ENCODE data around the gene MINDY4. TPM values are rescaled to one million over a fixed set of nuclear protein-coding genes. Genes with fewer than 3 reads are reported as not detected.

Gene MINDY4
- total and polyA plus RNA-seq, 2 of the 4 experiments (the other 2 are of a cell fraction) = 1.8 to 3.6 TPM

DNA sequence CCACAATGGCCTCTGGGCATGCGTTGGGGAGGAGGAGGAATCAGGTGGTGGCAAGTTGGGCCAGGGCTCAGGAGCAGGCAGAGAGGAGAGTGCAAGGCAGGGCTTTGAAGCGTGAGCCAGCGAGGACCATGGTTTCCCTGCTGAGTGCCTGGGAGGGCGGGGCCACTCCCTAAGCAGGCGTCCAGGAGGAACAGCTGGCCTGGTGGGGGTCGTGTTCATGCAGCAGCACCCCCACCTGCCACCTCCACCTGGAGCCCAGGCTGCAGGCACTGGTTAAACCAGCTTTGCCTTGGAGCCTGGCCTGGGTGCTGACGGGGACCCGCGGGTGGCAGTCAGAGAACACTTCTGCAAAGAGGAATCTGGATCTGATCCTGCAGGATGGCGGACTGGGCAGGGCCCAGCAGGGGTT lies 116.3 kb downstream of the MINDY4 start:
- H3K9me1 ChIP-seq (ENCODE audit: insufficient read depth, low read length) = no peaks in the 10 kb centered on the region; the same call in 1 of the 2 replicates
- no peaks in the 10 kb centered on the region for H3K79me1 ChIP-seq (ENCODE audit: low read depth in 1 of 2, low read length in 2 of 2)
- H2BK20ac ChIP-seq (ENCODE audit: low read depth, low read length) = no peak overlapping the region
- H3K27me3 ChIP-seq (ENCODE audit: control insufficient read depth, insufficient read depth, low read length) = peaks cover 5% of the 10 kb centered on the region; the same call in 1 of the 2 replicates
- H2BK5ac ChIP-seq (ENCODE audit: low read depth, low read length, poor library complexity, severe bottlenecking) = no peak overlapping the region
- in situ Hi-C loops (cut with MboI; ENCODE audit: low sequenced_read_pairs) = no loop called here
- TF ChIP-seq, protein P1, sequence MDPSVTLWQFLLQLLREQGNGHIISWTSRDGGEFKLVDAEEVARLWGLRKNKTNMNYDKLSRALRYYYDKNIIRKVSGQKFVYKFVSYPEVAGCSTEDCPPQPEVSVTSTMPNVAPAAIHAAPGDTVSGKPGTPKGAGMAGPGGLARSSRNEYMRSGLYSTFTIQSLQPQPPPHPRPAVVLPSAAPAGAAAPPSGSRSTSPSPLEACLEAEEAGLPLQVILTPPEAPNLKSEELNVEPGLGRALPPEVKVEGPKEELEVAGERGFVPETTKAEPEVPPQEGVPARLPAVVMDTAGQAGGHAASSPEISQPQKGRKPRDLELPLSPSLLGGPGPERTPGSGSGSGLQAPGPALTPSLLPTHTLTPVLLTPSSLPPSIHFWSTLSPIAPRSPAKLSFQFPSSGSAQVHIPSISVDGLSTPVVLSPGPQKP (IDR thresholded peaks at IDR 0.05; ENCODE audit: borderline replicate concordance, low read depth, low read length) = no peak
- TF ChIP-seq CHD1 (IDR thresholded peaks at IDR 0.05; ENCODE audit: low read depth, low read length) = no peak
- TF ChIP-seq MAFK (IDR thresholded peaks at IDR 0.05; ENCODE audit: low read depth, low read length) = no peak
- TF ChIP-seq NFE2L2 (IDR thresholded peaks at IDR 0.05; ENCODE audit: low read depth, low read length) = no peak
- no peak overlapping the region for H3K23ac ChIP-seq (ENCODE audit: low read depth, low read length)
- H3K4me2 ChIP-seq (ENCODE audit: low read depth, low read length) = no peak overlapping the region
- no peak overlapping the region for H4K91ac ChIP-seq (ENCODE audit: insufficient read depth, low read depth, low read length)
- H3K14ac ChIP-seq (replicated peaks; ENCODE audit: low read depth, low read length) = no peak overlapping the region
- no peak overlapping the region for H2AK5ac ChIP-seq (ENCODE audit: low read depth, low read length)
- intact Hi-C loops (cut with micrococcal nuclease) = no loop called here
- H3K36me3 ChIP-seq (ENCODE audit: control insufficient read depth, insufficient read depth, low read length) = no peaks in the 10 kb centered on the region
- POLR2A ChIA-PET (ENCODE audit: unreplicated experiment) = no interaction called here
- no peak for ATAC-seq (ENCODE audit: low read depth)
- H2AK9ac ChIP-seq (replicated peaks; ENCODE audit: low read depth, low read length, poor library complexity) = no peak overlapping the region
- peaks cover 3% of the 10 kb centered on the region; the same call in 1 of the 2 replicates for H3K4me1 ChIP-seq (ENCODE audit: control insufficient read depth, insufficient read depth, low read length)
- no peak overlapping the region for H2BK120ac ChIP-seq (ENCODE audit: low read depth, low read length)
- DNase-seq = no peak
- H3K4ac ChIP-seq (ENCODE audit: low read depth, low read length) = no peak overlapping the region
- H3K56ac ChIP-seq (ENCODE audit: extremely low read depth, insufficient read depth, low read length) = no peak overlapping the region
- no peak overlapping the region for H4K5ac ChIP-seq (ENCODE audit: low read depth, low read length)
- H4K8ac ChIP-seq (ENCODE audit: low read depth in 2 of 2, low read length in 2 of 2) = no peak overlapping the region
- no TSS peak for BruUV-seq (replicated peaks)
- no peaks in the 10 kb centered on the region; the same call in 1 of the 2 replicates for H4K20me1 ChIP-seq (ENCODE audit: insufficient read depth, low read length)
- CTCF ChIA-PET = no interaction called here
- no peak overlapping the region for H2BK15ac ChIP-seq (ENCODE audit: low read depth, low read length)
- no peak overlapping the region for H2AFZ ChIP-seq (replicated peaks; ENCODE audit: low read length, poor library complexity)
- no peak overlapping the region for H3K9ac ChIP-seq (ENCODE audit: low read depth, low read length)
- no peak overlapping the region for H3K18ac ChIP-seq (ENCODE audit: low read depth, low read length)
- WGBS, 2 experiments (ENCODE audit: extremely low coverage in 2 of 2, insufficient read length in 1 of 2) = 43% methylated on average over 4 of the region's 10 CpGs; no CpG with 5 or more reads in 1 of the 2 experiments
- H3K4me3 ChIP-seq (ENCODE audit: insufficient read depth, low read depth, low read length) = no peak overlapping the region
- dilution Hi-C loops (cut with HindIII; ENCODE audit: low sequenced_read_pairs, unreplicated experiment) = no loop called here
- no peaks in the 10 kb centered on the region; the same call in 1 of the 2 replicates for H3K9me3 ChIP-seq (ENCODE audit: control insufficient read depth, insufficient read depth, low read length)
- H3K27ac ChIP-seq (ENCODE audit: insufficient read depth, low read length) = no peak overlapping the region

Measured in IMR-90 (cell line).